HG03066 (cell line): ENCODE results near the gene MYO1E.
"Not testable (repeated sequence)": the region's sequence is repeated elsewhere in the genome, so short reads cannot be mapped to it uniquely, and the experiment has no call there.

ENCODE experiments used
- ATAC-seq: cut with Tn5 transposase; IDR thresholded peaks from one replicate; pipeline ENCODE4 v1.9.1; 2021; ENCODE audit warnings: low read depth; ENCODE audit not compliant: unreplicated experiment

The MYO1E gene

DNA sequence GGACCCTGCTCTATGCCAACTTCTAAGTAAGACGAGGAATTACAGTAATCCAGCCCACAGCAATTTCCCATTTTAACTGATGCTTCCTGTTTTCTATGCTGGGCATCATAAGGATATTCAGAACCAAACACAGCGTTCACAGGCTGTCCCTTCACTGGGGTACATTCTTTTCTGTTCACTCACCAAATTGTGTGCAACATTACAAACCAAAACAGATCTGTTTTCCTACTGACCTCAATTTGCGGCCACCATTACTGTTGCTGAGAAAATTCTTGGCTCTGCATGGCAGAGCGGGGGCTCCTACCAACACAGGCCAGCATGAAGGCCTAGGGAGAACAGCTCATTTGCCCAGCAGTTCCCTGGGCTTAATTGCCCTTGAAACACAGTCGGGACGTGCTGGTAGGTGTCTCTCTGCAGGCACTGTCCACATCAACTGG, 76.5 kb downstream of the MYO1E start:
- no peak for ATAC-seq

- no peak for ATAC-seq
Measured at GRCh38 chr15:59295261-59296001, 77.2 kb downstream of the MYO1E start.

DNA sequence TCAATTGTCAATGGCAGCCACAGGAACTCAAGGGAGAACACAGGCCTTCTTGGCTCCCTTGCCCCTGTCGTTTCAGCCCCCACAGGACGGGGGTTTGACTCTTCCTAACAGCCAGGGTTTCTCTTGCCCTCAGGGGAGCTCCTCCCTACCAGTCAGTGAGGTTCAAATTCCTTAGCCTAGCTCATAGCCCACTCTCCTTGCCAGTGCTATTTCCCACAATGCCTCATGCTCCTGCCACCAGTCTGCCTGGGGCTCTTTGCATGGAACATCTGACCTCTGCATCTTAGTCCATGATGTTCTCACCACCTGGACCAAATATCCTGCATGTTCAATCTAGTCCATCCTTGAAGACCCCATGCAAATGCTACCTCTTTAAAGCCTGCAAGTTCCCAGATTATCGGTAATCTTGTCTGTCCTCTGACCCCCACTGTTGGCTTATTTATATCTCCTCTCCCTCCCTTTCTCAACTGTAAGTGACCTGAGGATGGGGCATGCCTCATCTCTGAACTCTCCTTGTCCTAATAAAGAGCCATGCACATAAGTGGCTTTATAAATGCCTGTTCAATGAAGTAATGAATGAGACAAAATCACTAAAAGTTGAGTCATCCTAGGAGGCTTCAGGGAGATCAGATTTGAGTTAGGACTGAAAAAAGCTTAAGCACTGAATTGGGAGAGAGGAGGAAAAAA, 78.0 kb downstream of the MYO1E start:
- ATAC-seq = no peak

DNA sequence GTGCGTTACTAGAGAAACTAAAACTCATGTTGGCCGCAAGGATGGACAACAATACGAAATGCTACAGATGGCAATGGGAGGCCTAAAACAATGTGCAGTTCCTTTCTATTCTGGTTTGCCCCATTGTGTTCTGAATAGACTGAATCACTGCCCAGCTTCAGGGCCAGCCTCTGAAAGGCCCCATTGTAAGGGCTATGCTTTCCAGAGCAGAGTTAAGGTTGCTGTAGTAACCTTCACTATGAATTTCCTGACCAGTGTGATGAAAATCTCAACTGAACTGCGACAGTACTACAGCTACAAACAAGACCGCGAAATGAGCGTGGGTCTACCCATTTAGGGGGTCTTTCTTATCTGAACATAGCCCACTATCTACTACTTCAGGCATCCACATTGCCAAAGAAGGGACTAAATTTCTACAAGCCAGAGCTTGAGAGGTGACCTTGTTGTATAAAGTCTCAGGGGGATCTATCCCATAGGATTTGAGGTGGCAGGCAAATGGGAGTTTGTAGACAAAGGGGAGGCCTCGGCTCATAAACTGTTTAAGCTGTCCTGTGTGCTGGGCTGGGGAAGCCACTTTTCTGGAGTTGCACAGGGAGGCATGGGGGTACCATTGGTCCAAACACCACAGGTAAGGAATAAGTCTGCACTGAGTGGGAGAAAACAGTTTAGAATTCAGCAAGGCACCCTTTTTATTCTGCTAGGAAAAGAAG, 80.1 kb downstream of the MYO1E start:
- ATAC-seq = no peak

GRCh38 chr15:59291213-59291549, 81.5 kb downstream of the MYO1E start:
- no peak for ATAC-seq

- peak; percentile 51 for ATAC-seq
Measured at GRCh38 chr15:59290295-59291212, 82.1 kb downstream of the MYO1E start.

GRCh38 chr15:59289574-59289973, 83.1 kb downstream of the MYO1E start:
- ATAC-seq = no peak

DNA sequence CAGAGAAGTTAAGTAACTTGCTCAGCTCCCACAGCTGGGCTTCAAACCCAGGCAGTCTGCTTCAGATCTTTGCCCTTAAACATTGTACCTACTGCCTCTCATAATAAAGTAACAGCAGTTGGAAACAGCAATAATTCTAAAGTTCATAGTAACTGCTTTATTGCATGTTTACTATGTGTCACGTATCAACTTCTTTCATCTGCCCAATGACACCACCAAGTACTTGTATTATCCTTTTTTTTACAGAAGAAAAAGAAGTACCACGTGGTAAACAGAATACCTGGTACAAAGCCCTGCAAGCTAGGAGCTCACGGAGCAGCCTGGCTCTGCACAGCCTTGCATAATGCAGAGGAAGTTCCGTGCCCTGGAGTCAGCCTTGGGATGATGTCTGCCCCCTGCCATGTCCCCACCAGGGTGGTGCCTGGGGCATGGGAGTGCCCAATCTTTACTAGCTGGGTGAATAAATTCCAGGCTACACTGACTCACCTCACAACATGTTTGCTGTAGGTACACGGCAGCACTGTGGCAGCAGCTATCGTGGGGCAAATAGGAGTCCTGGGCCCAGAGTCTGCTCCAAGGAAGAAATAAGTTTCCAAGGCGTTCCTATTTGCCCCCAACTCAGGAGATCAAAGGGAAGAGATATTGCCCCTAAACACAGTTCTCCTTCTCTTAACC, 88.8 kb downstream of the MYO1E start:
- no peak for ATAC-seq

- ATAC-seq = no peak
Measured at GRCh38 chr15:59282515-59283337, 89.9 kb downstream of the MYO1E start.

DNA sequence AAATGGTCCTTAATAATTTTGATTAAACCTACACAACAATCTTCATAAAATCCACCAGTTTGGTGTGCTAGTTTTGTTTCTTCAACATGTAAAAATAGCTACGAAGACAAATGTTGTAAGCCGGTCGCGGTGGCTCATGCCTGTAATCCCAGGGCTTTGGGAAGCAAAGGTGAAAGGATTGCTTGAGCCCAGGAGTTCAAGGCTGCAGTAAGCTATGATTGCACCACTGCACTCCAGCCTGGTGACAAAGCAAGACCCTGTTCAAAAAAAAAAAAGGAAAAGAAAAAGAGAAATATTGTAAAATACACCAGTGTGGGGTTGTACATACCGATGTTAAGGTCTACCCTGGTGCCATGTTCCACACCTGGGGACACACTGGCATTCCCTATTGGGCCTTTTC, 91.0 kb downstream of the MYO1E start:
- no peak for ATAC-seq

- no peak for ATAC-seq
Measured at GRCh38 chr15:59280855-59281254, 91.8 kb downstream of the MYO1E start.

GRCh38 chr15:59280292-59280691, 92.4 kb downstream of the MYO1E start:
- not testable (repeated sequence) for ATAC-seq

GRCh38 chr15:59279023-59279422, 93.6 kb downstream of the MYO1E start:
- no peak for ATAC-seq

GRCh38 chr15:59278120-59278519, 94.6 kb downstream of the MYO1E start:
- no peak for ATAC-seq

- no peak for ATAC-seq
Measured at GRCh38 chr15:59276225-59277178, 96.2 kb downstream of the MYO1E start.

DNA sequence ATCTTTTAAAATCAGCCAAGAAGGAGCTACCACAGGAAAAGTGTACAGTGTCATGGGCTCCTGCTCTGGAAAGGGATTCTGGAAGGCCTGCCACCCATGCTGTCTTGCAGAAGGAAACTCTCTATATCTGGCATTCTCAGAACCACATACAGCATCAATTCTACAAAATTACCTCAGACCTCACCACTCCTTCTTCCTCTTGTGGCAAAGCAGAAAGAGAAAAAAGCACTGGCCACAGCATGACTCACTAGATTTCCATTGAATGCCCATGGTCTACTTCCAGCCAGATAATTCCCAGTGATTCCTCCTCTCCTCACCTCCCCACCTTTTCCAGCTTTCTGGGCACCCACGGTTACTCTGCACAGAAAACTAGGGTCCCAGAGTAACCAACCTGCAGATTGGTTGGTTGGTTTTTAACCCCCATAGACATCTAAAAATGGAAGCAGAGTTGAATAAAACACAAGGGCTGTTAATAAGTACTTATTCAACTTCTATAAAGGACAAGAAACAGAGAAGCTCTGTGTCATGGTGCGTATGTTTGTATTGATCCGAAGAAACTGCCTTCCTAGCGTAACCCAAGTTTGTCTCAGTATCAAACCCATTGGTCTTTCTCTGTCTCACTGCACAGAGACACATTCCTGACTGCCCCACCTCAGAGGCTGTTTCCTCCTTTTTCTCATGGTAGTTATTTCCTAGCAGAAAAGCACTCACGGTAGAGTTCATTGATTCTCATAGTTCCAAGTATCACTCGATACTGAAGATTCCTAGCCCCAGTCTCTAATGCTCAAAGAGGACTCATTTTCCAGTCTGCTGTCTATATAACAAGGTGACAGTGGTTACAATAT, 98.3 kb downstream of the MYO1E start:
- no peak for ATAC-seq

- no peak for ATAC-seq
Measured at GRCh38 chr15:59273234-59273633, 99.4 kb downstream of the MYO1E start.
